RWPE1 (cell line): Measurements from ENCODE around the gene PCDH9.

Experiments used
- CTCF ChIA-PET: fragments of 350-600 bp; sonication (Branson Sonifier 250); formaldehyde crosslinking; extraction: SDS; loops from one replicate; lab custom pipeline; 2021; lab: Yijun Ruan, JAX
- POLR2A ChIA-PET: fragments of 400-600 bp; formaldehyde crosslinking; extraction: SDS; loops from one replicate; lab custom pipeline; 2020; ENCODE audit warnings: antibody characterized with exemption; ENCODE audit not compliant: low non-redundant PET; lab: Yijun Ruan, JAX
- DNase-seq: peaks from one replicate; pipeline ENCODE4 v3.0.0; 2012; ENCODE audit warnings: low spot score
- H3K27ac ChIP-seq: fragments of 450-650 bp; 2 replicates; pipeline ENCODE4 v1.5.1; 2017
- CTCF ChIP-seq: fragments of 450-650 bp; conservative IDR thresholded peaks from 2 replicates; pipeline ENCODE4 v1.5.1; 2017; ENCODE audit warnings: low read depth, mild to moderate bottlenecking

PCDH9 gene

GRCh38 chr13:66950666-66951065, 279.5 kb downstream of the PCDH9 start:
- CTCF ChIA-PET: interaction anchor here (0.5 to 0.8 kb wide), 2 partner anchors 23 to 29 kb away, joined by 3 to 4 read pairs; no protein-coding TSS in a partner anchor
- H3K27ac ChIP-seq: no peak overlapping the region
- POLR2A ChIA-PET: no interaction called here
- no peak for DNase-seq
- no peak for TF ChIP-seq CTCF

- no peak for TF ChIP-seq CTCF
- DNase-seq: no peak
- H3K27ac ChIP-seq: no peak overlapping the region
- POLR2A ChIA-PET: no interaction called here
- CTCF ChIA-PET: no interaction called here
Measured at GRCh38 chr13:66948910-66949309, 281.2 kb downstream of the PCDH9 start.

GRCh38 chr13:66943530-66943929, 286.6 kb downstream of the PCDH9 start:
- no peak for TF ChIP-seq CTCF
- no peak overlapping the region for H3K27ac ChIP-seq
- POLR2A ChIA-PET: no interaction called here
- no peak for DNase-seq
- CTCF ChIA-PET: no interaction called here

GRCh38 chr13:66940113-66940512, 290.0 kb downstream of the PCDH9 start:
- no peak for TF ChIP-seq CTCF
- POLR2A ChIA-PET: no interaction called here
- CTCF ChIA-PET: interaction anchor here (0.5 kb wide), 1 partner anchor 234 kb away, joined by 3 read pairs; no protein-coding TSS in a partner anchor
- no peak overlapping the region for H3K27ac ChIP-seq
- DNase-seq: peak; percentile 30

GRCh38 chr13:66937423-66937822, 292.7 kb downstream of the PCDH9 start:
- no peak overlapping the region for H3K27ac ChIP-seq
- CTCF ChIA-PET: interaction anchor here (0.6 kb wide), 1 partner anchor 466 kb away, joined by 6 read pairs; no protein-coding TSS in a partner anchor
- TF ChIP-seq CTCF: no peak
- POLR2A ChIA-PET: no interaction called here
- DNase-seq: no peak

- ChIA-PET CTCF (no interaction called here), POLR2A (no interaction called here)
- H3K27ac ChIP-seq: no peak overlapping the region
- DNase-seq: peak; percentile 50
- no peak for TF ChIP-seq CTCF
Measured at GRCh38 chr13:66933994-66934393, 296.1 kb downstream of the PCDH9 start.
